OCI-LY7 (cell line): ENCODE results near the gene IQCK. TPM values are rescaled to one million over a fixed set of nuclear protein-coding genes. Genes with fewer than 3 reads are reported as not detected.

Experiments used
- BruUV-seq: library from RNA; stranded (reverse); fragments of 400-500 nt; replicated peaks from 2 replicates; lab custom pipeline; 2021; lab: Mats Ljungman, UMichigan
- CTCF ChIA-PET: fragments of 300-600 bp; sonication (Branson Sonifier 250); formaldehyde crosslinking; loops from one replicate; lab custom pipeline; 2022; ENCODE audit warnings: antibody characterized with exemption; ENCODE audit not compliant: unreplicated experiment; lab: Charles Lee
- POLR2A ChIA-PET: fragments of 300-600 bp; sonication (Branson Sonifier 250); formaldehyde crosslinking; loops from one replicate; lab custom pipeline; 2022; ENCODE audit warnings: antibody characterized with exemption; lab: Charles Lee
- DNase-seq: peaks from one replicate; pipeline ENCODE4 v3.0.0-alpha.2; 2015; ENCODE audit warnings: low spot score
- H2AFZ ChIP-seq: fragments of 200-600 bp; sonication (generic), shearing (Covaris generic); 2 replicates; pipeline ENCODE4 v1.6.1; 2014; ENCODE audit warnings: mild to moderate bottlenecking, antibody characterized with exemption, low read length, moderate library complexity
- H3K27ac ChIP-seq: fragments of 200-600 bp; sonication (generic); 2 replicates; pipeline ENCODE4 v1.5.1; 2014; ENCODE audit warnings: mixed run types, low read depth, mild to moderate bottlenecking, moderate library complexity, low read length, inconsistent platforms; ENCODE audit not compliant: poor library complexity, severe bottlenecking
- H3K36me3 ChIP-seq: fragments of 200-600 bp; sonication (generic); 2 replicates; pipeline ENCODE4 v1.6.1; 2014; ENCODE audit warnings: mild to moderate bottlenecking, antibody characterized with exemption, low read length, moderate library complexity, mixed read lengths; ENCODE audit not compliant: insufficient read depth
- H3K4me1 ChIP-seq: fragments of 200-600 bp; sonication (generic); 2 replicates; pipeline ENCODE4 v1.5.1; 2014; ENCODE audit warnings: mild to moderate bottlenecking, low read length; ENCODE audit not compliant: insufficient read depth, poor library complexity, severe bottlenecking
- H3K4me2 ChIP-seq: fragments of 200-600 bp; sonication (generic); 2 replicates; pipeline ENCODE4 v1.6.1; 2014; ENCODE audit warnings: mild to moderate bottlenecking, low read length
- H3K4me3 ChIP-seq: fragments of 200-600 bp; sonication (generic); 2 replicates; pipeline ENCODE4 v1.5.1; 2014; ENCODE audit warnings: mild to moderate bottlenecking, low read depth, low read length; ENCODE audit not compliant: poor library complexity, severe bottlenecking
- H3K79me2 ChIP-seq: fragments of 200-600 bp; sonication (generic); 2 replicates; pipeline ENCODE4 v1.6.1; 2016; ENCODE audit warnings: low read depth, mild to moderate bottlenecking, low read length, moderate library complexity, mixed read lengths; ENCODE audit not compliant: insufficient read depth
- H3K9me2 ChIP-seq: fragments of 200-600 bp; sonication (generic); 2 replicates; pipeline ENCODE4 v1.6.1; 2016; ENCODE audit warnings: mild to moderate bottlenecking, low read length, mixed read lengths; ENCODE audit not compliant: insufficient read depth
- H3K9me3 ChIP-seq: fragments of 200-600 bp; sonication (generic); 2 replicates; pipeline ENCODE4 v1.6.1; 2014; ENCODE audit warnings: mild to moderate bottlenecking, mixed run types, low read length, mixed read lengths
- H4K20me1 ChIP-seq: fragments of 200-600 bp; sonication (generic); 2 replicates; pipeline ENCODE4 v1.6.1; 2014; ENCODE audit warnings: mild to moderate bottlenecking, antibody characterized with exemption, low read length, moderate library complexity, mixed read lengths; ENCODE audit not compliant: insufficient read depth
- CTCF ChIP-seq: fragments of 200-600 bp; sonication (generic); conservative IDR thresholded peaks from 2 replicates; pipeline ENCODE4 v1.5.1; 2014; ENCODE audit warnings: mild to moderate bottlenecking, antibody characterized with exemption, low read length, moderate library complexity, mixed read lengths
- EZH2phosphoT487 ChIP-seq: fragments of 200-600 bp; sonication (generic); IDR thresholded peaks from 2 replicates; pipeline ENCODE4 v1.6.1; 2018; ENCODE audit warnings: low read depth, borderline replicate concordance, mild to moderate bottlenecking, mixed run types, antibody characterized with exemption, low read length, moderate library complexity, mixed read lengths
- intact Hi-C: fragments of 100-400 bp; cut with micrococcal nuclease; formaldehyde crosslinking; loops from one replicate; pipeline ENCODE4 v1.10.0; 2022; ENCODE audit not compliant: unreplicated experiment
- total RNA-seq, 2 experiments: library from RNA; depleted of rRNA in 1 of 2; stranded (reverse); fragments of >200 nt in 1 of 2; shearing (Covaris generic) in 1 of 2; gene quantifications; 2 replicates each; pipeline ENCODE4 v1.2.3, GENCODE V29; 2014 to 2022

IQCK gene
- total RNA-seq, 2 experiments from 2014 or later, result 2.2 to 4.3 TPM

DNA sequence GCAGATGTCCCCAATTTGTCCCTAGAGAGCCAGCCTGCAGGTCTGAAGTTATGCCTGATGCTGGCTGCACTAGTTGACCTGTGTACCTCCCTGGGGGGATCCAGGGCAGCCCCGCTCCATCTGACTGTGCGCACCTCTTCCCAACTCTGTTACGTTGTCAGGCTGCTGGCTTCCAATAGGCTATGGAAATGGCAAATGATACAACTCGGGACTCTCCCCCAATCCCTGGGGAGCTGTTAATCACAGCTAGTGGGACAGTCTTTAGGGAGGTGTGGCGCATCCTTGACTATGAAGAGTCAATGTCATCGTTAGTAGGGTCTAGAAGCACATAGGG, 136.4 kb downstream of the IQCK start:
- no peak overlapping the region for H3K4me2 ChIP-seq
- no TSS peak for BruUV-seq
- TF ChIP-seq CTCF, result no peak
- TF ChIP-seq EZH2phosphoT487, result no peak
- no peaks in the 10 kb centered on the region for H3K4me1 ChIP-seq
- no peak overlapping the region for H3K4me3 ChIP-seq
- H2AFZ ChIP-seq, result no peak overlapping the region
- H3K27ac ChIP-seq, result no peak overlapping the region
- no peak for DNase-seq
- ChIA-PET POLR2A (no interaction called here), CTCF (no interaction called here)
- H4K20me1 ChIP-seq, result no peaks in the 10 kb centered on the region
- H3K36me3 ChIP-seq, result no peaks in the 10 kb centered on the region
- H3K79me2 ChIP-seq, result no peaks in the 10 kb centered on the region
- intact Hi-C loops, result no loop called here
- no peaks in the 10 kb centered on the region for H3K9me3 ChIP-seq
- H3K9me2 ChIP-seq, result no peaks in the 10 kb centered on the region

DNA sequence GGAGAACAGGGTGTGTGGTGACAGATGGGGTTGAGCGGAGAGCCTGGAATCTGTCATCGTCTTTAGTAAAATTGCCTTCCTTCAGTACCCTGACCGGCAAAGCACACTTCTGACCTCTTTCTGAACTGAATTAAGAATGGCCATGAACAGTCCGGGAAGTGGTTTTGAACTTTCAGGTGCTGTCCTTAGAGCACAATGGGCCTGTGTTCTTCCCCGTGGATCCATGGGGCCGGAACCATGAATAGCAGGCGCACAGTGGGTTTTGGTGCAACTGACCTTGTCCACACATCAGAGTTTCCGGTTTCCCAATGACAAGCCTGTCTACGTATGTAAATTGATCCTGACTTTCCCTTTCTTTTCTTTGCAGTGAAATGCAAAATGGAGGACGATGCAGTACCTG, 138.0 kb downstream of the IQCK start:
- H2AFZ ChIP-seq, result no peak overlapping the region
- no peaks in the 10 kb centered on the region for H3K36me3 ChIP-seq
- no peak overlapping the region for H3K4me2 ChIP-seq
- ChIA-PET CTCF (interaction anchor here (0.5 kb wide), 1 partner anchor 43 kb away, joined by 4 read pairs; no protein-coding TSS in a partner anchor), POLR2A (no interaction called here)
- intact Hi-C loops, result no loop called here
- H4K20me1 ChIP-seq, result no peaks in the 10 kb centered on the region
- no TSS peak for BruUV-seq
- H3K9me2 ChIP-seq, result no peaks in the 10 kb centered on the region
- DNase-seq, result no peak
- H3K27ac ChIP-seq, result no peak overlapping the region
- TF ChIP-seq CTCF (no peak), EZH2phosphoT487 (no peak)
- H3K79me2 ChIP-seq, result no peaks in the 10 kb centered on the region
- no peaks in the 10 kb centered on the region for H3K9me3 ChIP-seq
- H3K4me1 ChIP-seq, result no peaks in the 10 kb centered on the region
- H3K4me3 ChIP-seq, result no peak overlapping the region

- intact Hi-C loops, result no loop called here
- CTCF ChIA-PET, result no interaction called here
- H3K4me3 ChIP-seq, result no peak overlapping the region
These were observed 139.7 kb downstream of the IQCK start for GRCh38 chr16:19857593-19858339.

More at GRCh38 chr16:19857593-19858339, 139.7 kb downstream of the IQCK start:
- H3K27ac ChIP-seq, result no peak overlapping the region
- POLR2A ChIA-PET, result no interaction called here
- no peaks in the 10 kb centered on the region for H3K36me3 ChIP-seq
- H3K9me3 ChIP-seq, result no peaks in the 10 kb centered on the region
- no peaks in the 10 kb centered on the region for H3K79me2 ChIP-seq
- no peak for DNase-seq
- no peak overlapping the region for H3K4me2 ChIP-seq
- BruUV-seq, result no TSS peak
- no peak for TF ChIP-seq CTCF
- no peak for TF ChIP-seq EZH2phosphoT487
- no peak overlapping the region for H2AFZ ChIP-seq
- no peaks in the 10 kb centered on the region for H3K9me2 ChIP-seq
- no peaks in the 10 kb centered on the region for H3K4me1 ChIP-seq
- H4K20me1 ChIP-seq, result no peaks in the 10 kb centered on the region
